GM21360 (cell line): ENCODE measurements around the gene C22orf23.

Source experiments
- ATAC-seq: cut with Tn5 transposase; IDR thresholded peaks from one replicate; pipeline ENCODE4 v1.9.1; 2021; ENCODE audit warnings: mild to moderate bottlenecking, moderate library complexity; ENCODE audit not compliant: unreplicated experiment

C22orf23 gene

GRCh38 chr22:37926771-37927636 lies 26.4 kb downstream of the C22orf23 start:
- ATAC-seq: no peak

- no peak for ATAC-seq
Observed at GRCh38 chr22:37926358-37926757, 27.0 kb downstream of the C22orf23 start.

GRCh38 chr22:37925767-37926166 lies 27.6 kb downstream of the C22orf23 start:
- no peak for ATAC-seq

GRCh38 chr22:37925330-37925729 lies 28.1 kb downstream of the C22orf23 start:
- no peak for ATAC-seq

- no peak for ATAC-seq
Observed at GRCh38 chr22:37924386-37925065, 28.9 kb downstream of the C22orf23 start.

GRCh38 chr22:37923927-37924326 lies 29.5 kb downstream of the C22orf23 start:
- ATAC-seq: no peak

- ATAC-seq: no peak
Observed at GRCh38 chr22:37922191-37922590, 31.2 kb downstream of the C22orf23 start.

GRCh38 chr22:37920126-37920525 lies 33.3 kb downstream of the C22orf23 start:
- no peak for ATAC-seq

- ATAC-seq: no peak
Observed at GRCh38 chr22:37918580-37919270, 34.7 kb downstream of the C22orf23 start.

- no peak for ATAC-seq
Observed at GRCh38 chr22:37917874-37918548, 35.4 kb downstream of the C22orf23 start.

GRCh38 chr22:37916311-37916710 lies 37.1 kb downstream of the C22orf23 start:
- ATAC-seq: no peak

- ATAC-seq: no peak
Observed at GRCh38 chr22:37913233-37913721, 40.1 kb downstream of the C22orf23 start.

GRCh38 chr22:37912171-37912570 lies 41.2 kb downstream of the C22orf23 start:
- ATAC-seq: no peak

GRCh38 chr22:37911697-37912096 lies 41.7 kb downstream of the C22orf23 start:
- no peak for ATAC-seq

- no peak for ATAC-seq
Observed at GRCh38 chr22:37910890-37911672, 42.3 kb downstream of the C22orf23 start.

- ATAC-seq: no peak
Observed at GRCh38 chr22:37909766-37910165, 43.6 kb downstream of the C22orf23 start.

GRCh38 chr22:37907036-37907954 lies 46.1 kb downstream of the C22orf23 start:
- no peak for ATAC-seq

- ATAC-seq: no peak
Observed at GRCh38 chr22:37906364-37907008, 46.9 kb downstream of the C22orf23 start.
